Kidney (tissue), 22 donors: Measurements from ENCODE around the gene HIBADH. TPM values are rescaled to one million over a fixed set of nuclear protein-coding genes. Genes with fewer than 3 reads are reported as not detected.

Source experiments
- DNase-seq, 5 donors: peaks; one replicate each; pipeline ENCODE4 v3.0.0-alpha.2; 2013 to 2020
- FAIRE-seq: peaks from 2 replicates; lab custom pipeline; 2012; peaks lifted over from hg19 to GRCh38; lab: Jason Lieb, UNC
- H3K27ac ChIP-seq, 2 donors: one replicate each; pipeline ENCODE4 v1.7.0; 2013; ENCODE audit warnings: low read depth in 2 of 2, low read length in 2 of 2, inconsistent platforms in 1 of 2
- H3K27me3 ChIP-seq: one replicate; pipeline ENCODE4 v1.7.1; 2013; ENCODE audit warnings: low read length, inconsistent platforms; ENCODE audit not compliant: control insufficient read depth, insufficient read depth
- H3K36me3 ChIP-seq, 3 donors: one replicate each; pipeline versions ENCODE4 v1.7.0 to v1.7.1; 2013; ENCODE audit warnings: low read length in 3 of 3, control low read depth in 1 of 3, inconsistent platforms in 1 of 3; ENCODE audit not compliant: insufficient read depth in 3 of 3, control insufficient read depth in 2 of 3
- H3K4me1 ChIP-seq, 3 donors: one replicate each; pipeline versions ENCODE4 v1.7.0 to v1.7.1; 2013; ENCODE audit warnings: low read length in 3 of 3, inconsistent platforms in 1 of 3, low read depth in 1 of 3; ENCODE audit not compliant: control insufficient read depth in 2 of 3, insufficient read depth in 2 of 3
- H3K4me3 ChIP-seq, 3 donors: one replicate each; pipeline versions ENCODE4 v1.7.0 to v1.8.1; 2013; ENCODE audit warnings: low read length in 3 of 3, control low read depth in 1 of 3, inconsistent platforms in 1 of 3
- H3K9ac ChIP-seq, 3 donors: one replicate each; pipeline versions ENCODE4 v1.7.0 to v1.7.1; 2013; ENCODE audit warnings: low read length in 3 of 3, control low read depth in 1 of 3, inconsistent platforms in 1 of 3
- H3K9me3 ChIP-seq, 3 donors: one replicate each; pipeline versions ENCODE4 v1.7.0 to v1.7.1; 2013; ENCODE audit warnings: low read length in 3 of 3, control low read depth in 1 of 3, inconsistent platforms in 1 of 3; ENCODE audit not compliant: control insufficient read depth in 2 of 3, insufficient read depth in 1 of 3
- intact Hi-C: fragments of 100-400 bp; cut with DNase I; formaldehyde crosslinking; loops from one replicate; pipeline ENCODE4 v1.11.1; 2022
- long read RNA-seq, 10 donors: library from polyadenylated mRNA in 1 of 10; unstranded in 1 of 10; transcript quantifications; one replicate each; pipeline ENCODE4 v2.0.0 and lab custom pipeline, GENCODE V29; 2021 to 2026
- polyA plus RNA-seq: library from polyadenylated mRNA; stranded (reverse); fragments of 350-450 nt; fragmentation: Illumina TruSeq; extraction: RNeasy Lipid Tissue Mini Kit (QIAGEN cat#74804); gene quantifications from one replicate; pipeline ENCODE4 v1.2.3, GENCODE V29; 2014; ENCODE audit warnings: low read depth, low replicate concordance; ENCODE audit not compliant: insufficient read depth
- total RNA-seq: library from RNA; stranded (reverse); fragmentation: NEBNext Ultra II Directional; extraction: Animal tissue kit (Norgen Biotek cat#: 25700); gene quantifications from one replicate; pipeline ENCODE4 v1.2.1, GENCODE V29; 2021
- TF ChIP-seq, protein P1 (sequence below): IDR thresholded peaks from 3 replicates; pipeline ENCODE4 v1.5.1; 2012; ENCODE audit warnings: mild to moderate bottlenecking, moderate library complexity, borderline replicate concordance; ENCODE audit not compliant: insufficient read depth; ENCODE audit errors: extremely low read depth
- donor health status: control.
- donor health status: control.
- donor health status: control.
- donor health status: control.
- donor health status: control.
- donor health status: DM: yes; HTN: yes; CAD: no.
- donor health status: Normal renal cell carcinoma (clear cell type).

Gene HIBADH
- total RNA-seq, result 42.6 TPM
- 160 TPM for polyA plus RNA-seq
- long read RNA-seq, donor 1, transcript HIBADH-201 (8 exons, 1,990 nt), result major isoform, 17 of 95 reads
- long read RNA-seq, donor 1, partial matches to known transcripts, result 74 of 95 reads
- long read RNA-seq, donor 1, other reads (novel, unspliced or antisense), result 0 of 95 reads
- long read RNA-seq, donor 2, transcript HIBADH-201 (8 exons, 1,990 nt), result major isoform, 26 of 53 reads
- long read RNA-seq, donor 2, partial matches to known transcripts, result 26 of 53 reads
- long read RNA-seq, donor 2, other reads (novel, unspliced or antisense), result 0 of 53 reads
- long read RNA-seq, donor 3, transcript HIBADH-201 (8 exons, 1,990 nt), result major isoform, 36 of 56 reads
- long read RNA-seq, donor 3, partial matches to known transcripts, result 17 of 56 reads
- long read RNA-seq, donor 3, other reads (novel, unspliced or antisense), result 0 of 56 reads
- long read RNA-seq, donor 4, transcript HIBADH-201 (8 exons, 1,990 nt), result major isoform, 24 of 51 reads
- long read RNA-seq, donor 4, partial matches to known transcripts, result 27 of 51 reads
- long read RNA-seq, donor 4, other reads (novel, unspliced or antisense), result 0 of 51 reads
- long read RNA-seq, donor 5, partial matches to known transcripts, result 0 of 1 reads
- long read RNA-seq, donor 5, other reads (novel, unspliced or antisense), result 0 of 1 reads
- long read RNA-seq, donor 6, transcript HIBADH-201 (8 exons, 1,990 nt), result major isoform, 16 of 30 reads
- long read RNA-seq, donor 6, partial matches to known transcripts, result 14 of 30 reads
- long read RNA-seq, donor 6, other reads (novel, unspliced or antisense), result 0 of 30 reads
- long read RNA-seq, donor 7, transcript HIBADH-201 (8 exons, 1,990 nt), result major isoform, 54 of 65 reads
- long read RNA-seq, donor 7, partial matches to known transcripts, result 0 of 65 reads
- long read RNA-seq, donor 7, other reads (novel, unspliced or antisense), result 10 of 65 reads
- long read RNA-seq, donor 8, transcript HIBADH-201 (8 exons, 1,990 nt), result major isoform, 14 of 26 reads
- long read RNA-seq, donor 8, partial matches to known transcripts, result 11 of 26 reads
- long read RNA-seq, donor 8, other reads (novel, unspliced or antisense), result 0 of 26 reads
- long read RNA-seq, donor 9, transcript HIBADH-201 (8 exons, 1,990 nt), result major isoform, 16 of 16 reads
- long read RNA-seq, donor 9, partial matches to known transcripts, result 0 of 16 reads
- long read RNA-seq, donor 9, other reads (novel, unspliced or antisense), result 0 of 16 reads
- long read RNA-seq, donor 10, transcript HIBADH-201 (8 exons, 1,990 nt), result major isoform, 25 of 39 reads
- long read RNA-seq, donor 10, partial matches to known transcripts, result 12 of 39 reads
- long read RNA-seq, donor 10, other reads (novel, unspliced or antisense), result 0 of 39 reads

DNA sequence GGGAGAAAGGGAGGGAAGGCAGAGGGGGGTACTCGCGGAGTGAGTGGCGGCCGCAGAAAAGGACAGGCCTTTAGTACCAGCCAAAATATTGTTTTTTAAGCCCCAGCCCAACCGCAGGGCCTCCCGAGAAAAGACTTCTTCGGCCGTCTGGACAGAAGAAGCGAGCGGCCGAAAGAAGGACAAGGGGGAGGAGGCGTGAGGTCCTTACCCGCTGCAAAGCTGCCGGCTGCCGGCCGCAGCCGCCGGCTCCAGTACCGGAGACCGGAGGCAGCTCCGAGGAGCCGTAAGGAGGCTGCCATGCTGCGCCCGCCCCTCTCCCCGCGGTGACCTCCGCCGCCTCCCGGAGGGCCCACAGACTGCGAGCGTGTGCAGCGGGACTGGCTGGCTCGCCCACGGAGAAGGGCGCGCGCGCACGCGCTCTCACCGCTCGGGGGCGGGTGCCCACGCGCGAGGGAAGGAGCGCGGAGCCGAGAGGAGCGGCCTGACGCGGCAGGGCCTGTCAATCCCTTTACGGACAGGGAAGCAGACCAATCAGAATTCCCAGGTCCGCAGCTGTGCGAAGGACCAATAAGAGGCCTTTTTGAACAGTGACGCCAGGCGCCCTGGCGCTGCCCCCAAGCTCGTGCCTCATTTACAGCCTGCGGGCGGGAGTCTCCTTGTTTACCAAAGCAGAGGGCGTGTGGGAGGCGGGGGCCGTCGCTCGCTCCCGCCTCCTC, at the start of gene HIBADH:
Gene HIBADH, minus strand, starts transcription at position 394 of the 716 bp plus-strand sequence. Its CDS starts 95 bp downstream, at position 299.
- peak; percentile 99 to 100 (median 99) for DNase-seq
- Histone ChIP-seq H3K27ac (peak within 1 kb of the TSS; percentile 91), H3K4me1 (peaks cover 2 to 10% (median 4%) of the 10 kb centered on the region in 3 donors), H3K36me3 (no peaks in the 10 kb centered on the region), H3K4me3 (peak within 1 kb of the TSS; percentile 73 to 87 (median 86)), H3K27me3 (no peaks in the 10 kb centered on the region), H3K9ac (peak within 1 kb of the TSS; percentile 71 to 92 (median 78)), H3K9me3 (no peaks in the 10 kb centered on the region)
- FAIRE-seq, result peak; percentile 56
- intact Hi-C loops, result no loop called here
- TF ChIP-seq, protein P1, sequence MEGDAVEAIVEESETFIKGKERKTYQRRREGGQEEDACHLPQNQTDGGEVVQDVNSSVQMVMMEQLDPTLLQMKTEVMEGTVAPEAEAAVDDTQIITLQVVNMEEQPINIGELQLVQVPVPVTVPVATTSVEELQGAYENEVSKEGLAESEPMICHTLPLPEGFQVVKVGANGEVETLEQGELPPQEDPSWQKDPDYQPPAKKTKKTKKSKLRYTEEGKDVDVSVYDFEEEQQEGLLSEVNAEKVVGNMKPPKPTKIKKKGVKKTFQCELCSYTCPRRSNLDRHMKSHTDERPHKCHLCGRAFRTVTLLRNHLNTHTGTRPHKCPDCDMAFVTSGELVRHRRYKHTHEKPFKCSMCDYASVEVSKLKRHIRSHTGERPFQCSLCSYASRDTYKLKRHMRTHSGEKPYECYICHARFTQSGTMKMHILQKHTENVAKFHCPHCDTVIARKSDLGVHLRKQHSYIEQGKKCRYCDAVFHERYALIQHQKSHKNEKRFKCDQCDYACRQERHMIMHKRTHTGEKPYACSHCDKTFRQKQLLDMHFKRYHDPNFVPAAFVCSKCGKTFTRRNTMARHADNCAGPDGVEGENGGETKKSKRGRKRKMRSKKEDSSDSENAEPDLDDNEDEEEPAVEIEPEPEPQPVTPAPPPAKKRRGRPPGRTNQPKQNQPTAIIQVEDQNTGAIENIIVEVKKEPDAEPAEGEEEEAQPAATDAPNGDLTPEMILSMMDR, result peak; percentile 0

GRCh38 chr7:27712217-27712616, 49.5 kb upstream of the HIBADH start:
- FAIRE-seq (no peak), DNase-seq (no peak)
- TF ChIP-seq, protein P1, result no peak
- H3K4me1 ChIP-seq, result no peaks in the 10 kb centered on the region
- H3K9ac ChIP-seq, result no peak overlapping the region
- intact Hi-C loops, result no loop called here
- H3K4me3 ChIP-seq, result no peak overlapping the region
- H3K27me3 ChIP-seq, result no peaks in the 10 kb centered on the region
- H3K36me3 ChIP-seq, result no peaks in the 10 kb centered on the region
- H3K9me3 ChIP-seq, result no peaks in the 10 kb centered on the region
- H3K27ac ChIP-seq, result no peak overlapping the region
